HFFc6 (cell line): ENCODE data around the gene PCTP. TPM values are rescaled to one million over a fixed set of nuclear protein-coding genes. Genes with fewer than 3 reads are reported as not detected.

Experiments used
- DNase-seq: peaks from one replicate; pipeline ENCODE4 v3.0.0-alpha.2; 2018
- H3K27ac Mint-ChIP-seq: 2 replicates; pipeline ENCODE4 v1.8.0; 2020; ENCODE audit warnings: mild to moderate bottlenecking, mixed read lengths
- H3K27me3 Mint-ChIP-seq: 2 replicates; pipeline ENCODE4 v1.8.0; 2021; ENCODE audit warnings: mild to moderate bottlenecking, moderate library complexity, mixed read lengths; ENCODE audit not compliant: insufficient read depth
- H3K36me3 Mint-ChIP-seq: 2 replicates; pipeline ENCODE4 v1.8.0; 2021; ENCODE audit warnings: low read depth, mixed read lengths
- H3K4me1 Mint-ChIP-seq: 2 replicates; pipeline ENCODE4 v1.8.0; 2020; ENCODE audit warnings: low read depth, mixed read lengths
- H3K4me3 Mint-ChIP-seq: 2 replicates; pipeline ENCODE4 v1.8.0; 2020; ENCODE audit warnings: mild to moderate bottlenecking, moderate library complexity, mixed read lengths
- H3K9me3 Mint-ChIP-seq: 2 replicates; pipeline ENCODE4 v1.8.0; 2020; ENCODE audit warnings: mild to moderate bottlenecking, mixed read lengths
- CTCF ChIP-seq: fragments of 200-600 bp; sonication (generic); IDR thresholded peaks from 2 replicates; pipeline ENCODE4 v1.5.0; 2021; ENCODE audit warnings: antibody characterized with exemption, mild to moderate bottlenecking
- total RNA-seq, 6 experiments: library from RNA; stranded (reverse); fragmentation: NEBNext Ultra II Directional; extraction: Animal tissue kit (Norgen Biotek cat#: 25700); gene quantifications; 2 replicates in 1 of 6; 3 replicates in 5 of 6; pipeline ENCODE4 v1.2.3, GENCODE V29; 2021

The PCTP gene
- total RNA-seq, 6 experiments from 2014 or later: 9.7 to 13.5 (median 11.2) TPM

GRCh38 chr17:55765472-55765871, 14.6 kb downstream of the PCTP start:
- H3K4me1 Mint-ChIP-seq: peaks cover 43% of the 10 kb centered on the region
- peaks cover 24% of the 10 kb centered on the region for H3K36me3 Mint-ChIP-seq
- H3K27me3 Mint-ChIP-seq: no peaks in the 10 kb centered on the region
- no peak for TF ChIP-seq CTCF
- no peaks in the 10 kb centered on the region for H3K9me3 Mint-ChIP-seq
- DNase-seq: no peak
- H3K4me3 Mint-ChIP-seq: no peak overlapping the region
- H3K27ac Mint-ChIP-seq: no peak overlapping the region

- Mint-ChIP-seq H3K4me3 (peak overlapping the region; percentile 68), H3K4me1 (peaks cover 38% of the 10 kb centered on the region), H3K36me3 (peaks cover 39% of the 10 kb centered on the region), H3K27ac (peak overlapping the region; percentile 88), H3K9me3 (no peaks in the 10 kb centered on the region), H3K27me3 (no peaks in the 10 kb centered on the region)
- TF ChIP-seq CTCF: no peak
- peak; percentile 50 for DNase-seq
Measured at GRCh38 chr17:55768936-55769624, 18.2 kb downstream of the PCTP start.

GRCh38 chr17:55769625-55770000, 18.8 kb downstream of the PCTP start:
- H3K4me3 Mint-ChIP-seq: peak overlapping the region; percentile 68
- H3K9me3 Mint-ChIP-seq: no peaks in the 10 kb centered on the region
- peaks cover 34% of the 10 kb centered on the region for H3K4me1 Mint-ChIP-seq
- TF ChIP-seq CTCF: no peak
- peak; percentile 91 for DNase-seq
- peaks cover 39% of the 10 kb centered on the region for H3K36me3 Mint-ChIP-seq
- H3K27me3 Mint-ChIP-seq: no peaks in the 10 kb centered on the region
- peak overlapping the region; percentile 88 for H3K27ac Mint-ChIP-seq

GRCh38 chr17:55770196-55770870, 19.5 kb downstream of the PCTP start:
- no peaks in the 10 kb centered on the region for H3K27me3 Mint-ChIP-seq
- H3K9me3 Mint-ChIP-seq: no peaks in the 10 kb centered on the region
- H3K27ac Mint-ChIP-seq: peak overlapping the region; percentile 88
- peak; percentile 89 for TF ChIP-seq CTCF
- H3K4me1 Mint-ChIP-seq: peaks cover 31% of the 10 kb centered on the region
- peak; percentile 72 for DNase-seq
- H3K4me3 Mint-ChIP-seq: peak overlapping the region; percentile 68
- peaks cover 37% of the 10 kb centered on the region for H3K36me3 Mint-ChIP-seq

GRCh38 chr17:55772086-55772485, 21.2 kb downstream of the PCTP start:
- peaks cover 39% of the 10 kb centered on the region for H3K36me3 Mint-ChIP-seq
- H3K4me1 Mint-ChIP-seq: peaks cover 27% of the 10 kb centered on the region
- peak; percentile 50 for TF ChIP-seq CTCF
- no peaks in the 10 kb centered on the region for H3K27me3 Mint-ChIP-seq
- no peaks in the 10 kb centered on the region for H3K9me3 Mint-ChIP-seq
- no peak for DNase-seq
- no peak overlapping the region for H3K27ac Mint-ChIP-seq
- H3K4me3 Mint-ChIP-seq: no peak overlapping the region
